K562 (cell line): Measurements from ENCODE around the gene CSDE1. TPM values are rescaled to one million over a fixed set of nuclear protein-coding genes. Genes with fewer than 3 reads are reported as not detected.

ENCODE experiments used
- ATAC-seq: fragments of 200-7000 bp; cut with Tn5 transposase; 3 replicates; pipeline ENCODE4 v1.9.1; 2020; ENCODE audit warnings: moderate library complexity
- Bru-seq: library from RNA; stranded (reverse); fragments of 400-500 nt; gene quantifications from one replicate; lab custom pipeline; 2021; lab: Mats Ljungman, UMichigan
- BruChase-seq, 2 experiments: library from RNA; stranded (reverse); fragments of 400-500 nt; gene quantifications; one replicate each; lab custom pipeline; 2021; lab: Mats Ljungman, UMichigan
- BruUV-seq: library from RNA; stranded (reverse); fragments of 400-500 nt; replicated peaks from 2 replicates; lab custom pipeline; 2021; lab: Mats Ljungman, UMichigan
- CTCF ChIA-PET: fragments of 300-600 bp; formaldehyde crosslinking; extraction: SDS; loops from one replicate; lab custom pipeline; 2021; ENCODE audit warnings: low intra/inter-chr PET ratio; lab: Yijun Ruan, JAX
- POLR2A ChIA-PET: fragments of 300-600, 350-650 bp; sonication (Branson Sonifier 250); formaldehyde crosslinking; extraction: SDS; loops from one replicate; lab custom pipeline; 2021; ENCODE audit warnings: antibody characterized with exemption, inconsistent platforms; lab: Yijun Ruan, JAX
- DNase-seq, 4 experiments: peaks; one replicate each; pipeline versions ENCODE4 v3.0.0 to v3.0.0-alpha.2; 2011 to 2018; ENCODE audit warnings: low spot score in 3 of 4, mixed read lengths in 3 of 4; ENCODE audit errors: extremely low read depth in 1 of 4
- FAIRE-seq: peaks from 2 replicates; lab custom pipeline; 2011; peaks lifted over from hg19 to GRCh38; lab: Jason Lieb, UNC
- H2AFZ ChIP-seq: 2 replicates; pipeline ENCODE4 v1.6.0; 2011; ENCODE audit warnings: low read depth, low read length, control low read depth, inconsistent platforms
- H3K27ac ChIP-seq: fragments of 200-600 bp; 3 replicates; pipeline ENCODE4 v1.8.0; 2011; ENCODE audit warnings: low read depth, mild to moderate bottlenecking, control low read depth, inconsistent platforms, low read length, moderate library complexity, mixed read lengths; ENCODE audit errors: extremely low read depth
- H3K27me3 ChIP-seq, 2 experiments: fragments of 300-600 bp in 1 of 2; 2 replicates in 1 of 2; 3 replicates in 1 of 2; pipeline versions ENCODE4 v1.6.0 to v1.8.0; 2011; ENCODE audit warnings: inconsistent platforms in 2 of 2, low read length in 2 of 2, mild to moderate bottlenecking in 1 of 2, mixed read lengths in 1 of 2, moderate library complexity in 1 of 2; ENCODE audit not compliant: control insufficient read depth in 2 of 2, insufficient read depth in 2 of 2
- H3K36me3 ChIP-seq: fragments of 300-600 bp; 3 replicates; pipeline ENCODE4 v1.8.0; 2011; ENCODE audit warnings: mild to moderate bottlenecking, low read length, inconsistent platforms; ENCODE audit not compliant: control insufficient read depth, insufficient read depth
- H3K4me1 ChIP-seq, 2 experiments: fragments of 200-600 bp in 1 of 2; replicated peaks in 1 of 2; 2 replicates in 1 of 2; 3 replicates in 1 of 2; pipeline versions ENCODE4 v1.5.1 to v1.8.0; 2011; ENCODE audit warnings: inconsistent platforms in 2 of 2, low read length in 2 of 2, mild to moderate bottlenecking in 1 of 2, mixed read lengths in 1 of 2, moderate library complexity in 1 of 2; ENCODE audit not compliant: control insufficient read depth in 2 of 2, insufficient read depth in 2 of 2
- H3K4me2 ChIP-seq: 2 replicates; pipeline ENCODE4 v1.6.1; 2011; ENCODE audit warnings: low read length, control low read depth, inconsistent platforms, mixed read lengths; ENCODE audit not compliant: insufficient read depth
- H3K4me3 ChIP-seq: fragments of 200-600 bp; sonication (generic), shearing (Covaris generic); 2 replicates; pipeline ENCODE4 v1.5.1; 2016; ENCODE audit warnings: control low read depth, inconsistent platforms
- H3K79me2 ChIP-seq: fragments of 200-600 bp; 3 replicates; pipeline ENCODE4 v1.8.0; 2011; ENCODE audit warnings: low read length, inconsistent platforms; ENCODE audit not compliant: control insufficient read depth, insufficient read depth
- H3K9ac ChIP-seq, 2 experiments: 2 replicates each; pipeline versions ENCODE4 v1.6.0 to v1.6.1; 2011; ENCODE audit warnings: low read depth in 2 of 2, low read length in 2 of 2, control low read depth in 1 of 2, inconsistent platforms in 1 of 2, mild to moderate bottlenecking in 1 of 2, mixed read lengths in 1 of 2; ENCODE audit not compliant: insufficient read depth in 1 of 2
- H3K9me1 ChIP-seq: one replicate; pipeline ENCODE4 v1.6.0; 2011; ENCODE audit warnings: inconsistent platforms, mild to moderate bottlenecking, low read length, moderate library complexity; ENCODE audit not compliant: control insufficient read depth, insufficient read depth
- H3K9me3 ChIP-seq: replicated peaks from 2 replicates; pipeline ENCODE4 v1.5.1; 2011; ENCODE audit warnings: low read depth, low read length, inconsistent platforms; ENCODE audit not compliant: control insufficient read depth, insufficient read depth
- H4K20me1 ChIP-seq: replicated peaks from 2 replicates; pipeline ENCODE4 v1.6.1; 2011; ENCODE audit warnings: low read length, inconsistent platforms, mixed read lengths; ENCODE audit not compliant: control insufficient read depth, insufficient read depth
- CXXC5 ChIP-seq: fragments of 250-450 bp; sonication (Bioruptor Pico); IDR thresholded peaks from 2 replicates; pipeline ENCODE4 v1.8.0; 2022; ENCODE audit warnings: inconsistent platforms, mild to moderate bottlenecking, moderate library complexity
- GTF2E2 ChIP-seq: fragments of 200-800 bp; sonication (Bioruptor generic); IDR thresholded peaks from 2 replicates; pipeline ENCODE4 v1.6.1; 2016; ENCODE audit warnings: missing genetic modification characterization, missing compliant biosample characterization
- HDAC1 ChIP-seq, 2 experiments: fragments of 450-650 bp; IDR thresholded peaks; 2 replicates each; pipeline ENCODE4 v1.6.1; 2016 to 2017; ENCODE audit warnings: inconsistent platforms in 1 of 2, mild to moderate bottlenecking in 1 of 2, moderate library complexity in 1 of 2
- HMGN3 ChIP-seq: IDR thresholded peaks from 2 replicates; pipeline ENCODE4 v1.6.1; 2011; ENCODE audit warnings: borderline replicate concordance, low read depth, mild to moderate bottlenecking, mixed read lengths, low read length; ENCODE audit not compliant: insufficient read length; ENCODE audit errors: extremely low read depth
- ILF3 ChIP-seq: fragments of 450-650 bp; IDR thresholded peaks from 2 replicates; pipeline ENCODE4 v1.6.1; 2018; ENCODE audit warnings: antibody characterized with exemption, mild to moderate bottlenecking, moderate library complexity, borderline replicate concordance
- MTA3 ChIP-seq: fragments of 450-650 bp; formaldehyde crosslinking; IDR thresholded peaks from 2 replicates; pipeline ENCODE4 v1.6.1; 2017; ENCODE audit warnings: mild to moderate bottlenecking, borderline replicate concordance
- PCBP1 ChIP-seq: fragments of 200-400 bp; formaldehyde crosslinking; IDR thresholded peaks from 2 replicates; pipeline ENCODE4 v1.6.1; 2018; ENCODE audit warnings: mild to moderate bottlenecking, low read depth, low read length; ENCODE audit not compliant: poor library complexity, severe bottlenecking
- PRDM10 ChIP-seq: fragments of 450-650 bp; IDR thresholded peaks from 2 replicates; pipeline ENCODE4 v1.6.1; 2018; ENCODE audit not compliant: partially characterized antibody
- RBM22 ChIP-seq: fragments of 200-400 bp; formaldehyde crosslinking; IDR thresholded peaks from 2 replicates; pipeline ENCODE4 v1.6.1; 2018; ENCODE audit warnings: low read length, low read depth; ENCODE audit not compliant: poor library complexity, severe bottlenecking
- ZNF644 ChIP-seq: fragments of 200-800 bp; sonication (Bioruptor generic); IDR thresholded peaks from 2 replicates; pipeline ENCODE4 v1.6.1; 2016; ENCODE audit warnings: low read depth, missing genetic modification characterization, missing compliant biosample characterization
- WGBS: fragments of 100-300 bp; shearing (Covaris generic); methylation state at CpG from one replicate; pipeline ENCODE4 v1.1.6; 2016; ENCODE audit warnings: low coverage, mixed read lengths; ENCODE audit not compliant: insufficient coverage; ENCODE audit errors: missing lambda C conversion rate; 5-methylcytosine and 5-hydroxymethylcytosine counted together
- in situ Hi-C: fragments of 300-500 bp; cut with MboI; formaldehyde crosslinking; loops from 4 replicates; pipeline ENCODE4 v1.15.0; 2018; ENCODE audit warnings: inconsistent platforms, mixed read lengths
- intact Hi-C: fragments of 100-400 bp; cut with micrococcal nuclease; formaldehyde crosslinking; loops from 2 replicates; pipeline ENCODE4 v1.14.2; 2022
- long read RNA-seq, 3 experiments: library from polyadenylated mRNA in 2 of 3; library from RNA in 1 of 3; unstranded in 2 of 3; stranded (forward) in 1 of 3; transcript quantifications; one replicate each; pipeline ENCODE4 v2.0.0, GENCODE V29; 2019 to 2022
- polyA minus RNA-seq, 3 experiments: library from RNA; depleted of rRNA, polyadenylated mRNA; stranded (reverse); fragments of >200 nt; gene quantifications; 2 replicates each; pipeline ENCODE4 v1.2.3, GENCODE V29; 2011
- polyA plus RNA-seq, 8 experiments: library from polyadenylated mRNA; depleted of rRNA in 4 of 8; stranded (reverse) in 5 of 8; unstranded in 3 of 8; fragments of >200 nt; fragmentation: Nextera tagmentation in 2 of 8; fragmentation: Illumina TruSeq in 1 of 8; extraction: Ambion mirVana in 2 of 8; extraction: Trizol in 1 of 8; gene quantifications; 2 replicates each; pipeline versions ENCODE4 v1.2.1 to v1.2.3, GENCODE V29; 2011 to 2014; ENCODE audit warnings: inconsistent platforms in 1 of 8, missing spikeins in 1 of 8
- total RNA-seq, 7 experiments: library from RNA; depleted of rRNA in 6 of 7; stranded (reverse); fragments of >200 nt in 6 of 7; fragmentation: Illumina TruSeq in 2 of 7; extraction: Trizol in 2 of 7; gene quantifications; 2 replicates each; pipeline versions ENCODE4 v1.2.1 to v1.2.3, GENCODE V29; 2011 to 2021; ENCODE audit warnings: low replicate concordance in 1 of 7

The CSDE1 gene
- 115 and 267 TPM in 2 replicates for total RNA-seq (2011; cell fraction: chromatin; rRNA removed; ENCODE audit: low replicate concordance)
- 68.3 and 72.0 TPM in 2 replicates for total RNA-seq (2011; cell fraction: nucleolus; rRNA removed)
- 119 and 159 TPM in 2 replicates for total RNA-seq (2011; cell fraction: nucleoplasm; rRNA removed)
- total RNA-seq (2014; rRNA removed), result 403 and 417 TPM in 2 replicates
- total RNA-seq (2014; rRNA removed; fragmentation: Illumina TruSeq; extraction: Trizol), result 491 and 540 TPM in 2 replicates
- total RNA-seq (2015; rRNA removed; fragmentation: Illumina TruSeq; extraction: Trizol), result 489 and 519 TPM in 2 replicates
- total RNA-seq (2021), result 490 and 538 TPM in 2 replicates
- polyA plus RNA-seq (2011; rRNA removed), result 293 and 344 TPM in 2 replicates
- 77.3 and 177 TPM in 2 replicates for polyA plus RNA-seq (2011; cell fraction: cytosol; rRNA removed)
- polyA plus RNA-seq (2011; cell fraction: nucleus; rRNA removed), result 163 and 234 TPM in 2 replicates
- 294 and 854 TPM in 2 replicates for polyA plus RNA-seq (2012)
- polyA plus RNA-seq (2014; fragmentation: Illumina TruSeq; extraction: Trizol), result 404 and 453 TPM in 2 replicates
- polyA plus RNA-seq (2014; fragmentation: Nextera tagmentation; extraction: Ambion mirVana), result 100 to 1,000 TPM; 174 to 365 TPM
- 250 and 262 TPM in 2 replicates for polyA plus RNA-seq (2014; rRNA removed)
- polyA minus RNA-seq (2011; rRNA and poly(A)+ RNA removed), result 1,116 and 1,163 TPM in 2 replicates
- 213 and 256 TPM in 2 replicates for polyA minus RNA-seq (2011; cell fraction: cytosol; rRNA and poly(A)+ RNA removed)
- 82.3 and 182 TPM in 2 replicates for polyA minus RNA-seq (2011; cell fraction: nucleus; rRNA and poly(A)+ RNA removed)
- Bru-seq, nascent RNA, result percentile 97 among the genes with signal in this experiment
- percentile 99 among the genes with signal in this experiment for BruChase-seq, experiment 1, labeled RNA remaining after a 2-hour chase
- BruChase-seq, experiment 2, labeled RNA remaining after a 6-hour chase, result percentile 99 among the genes with signal in this experiment
- long read RNA-seq, experiment 1, full-length matches to known transcripts, result 1,281 of 2,017 reads
- long read RNA-seq, experiment 1, partial matches to known transcripts, result 578 of 2,017 reads
- long read RNA-seq, experiment 1, other reads (novel, unspliced or antisense), result 158 of 2,017 reads
- long read RNA-seq, experiment 2, full-length matches to known transcripts, result 97 of 449 reads
- long read RNA-seq, experiment 2, partial matches to known transcripts, result 88 of 449 reads
- long read RNA-seq, experiment 2, other reads (novel, unspliced or antisense), result 264 of 449 reads
- long read RNA-seq, experiment 3, full-length matches to known transcripts, result 324 of 440 reads
- long read RNA-seq, experiment 3, partial matches to known transcripts, result 59 of 440 reads
- long read RNA-seq, experiment 3, other reads (novel, unspliced or antisense), result 57 of 440 reads

- Histone ChIP-seq H3K79me2 (peaks cover 52% of the 10 kb centered on the region), H3K4me1 (peaks cover 3 to 26% of the 10 kb centered on the region in 2 experiments; a peak in 4 of 5 replicates), H3K9ac (peak within 1 kb of the TSS; percentile 98 to 100), H3K27ac (peak within 1 kb of the TSS; percentile 100), H3K9me3 (peaks cover 6% of the 10 kb centered on the region), H3K4me3 (peak within 1 kb of the TSS; percentile 93), H4K20me1 (peaks cover 42% of the 10 kb centered on the region), H3K27me3 (no peaks in the 10 kb centered on the region), H3K9me1 (no peaks in the 10 kb centered on the region), H3K36me3 (peaks cover 37% of the 10 kb centered on the region), H3K4me2 (peak within 1 kb of the TSS; percentile 100), H2AFZ (peak within 1 kb of the TSS; percentile 99)
- intact Hi-C loops (loop anchor here (1.0 to 10.0 kb wide), 4 partner anchors 23 to 413 kb away; partner anchors contain the start of genes BCAS2, NRAS and SIKE1), in situ Hi-C loops (no loop called here)
- DNase-seq, result peak; percentile 95 to 99 (median 96)
- peak; percentile 95 for ATAC-seq
- POLR2A ChIA-PET, result interaction anchor here (0.6 to 3.2 kb wide), 12 partner anchors 10 to 764 kb away, joined by 3 to 17 read pairs (median 4); partner anchors contain the start of gene SIKE1
- under 1% methylated on average over 50 of the region's 50 CpGs for WGBS
- TSS peak; percentile 50 for BruUV-seq
- CTCF ChIA-PET, result interaction anchor here (0.7 to 1.2 kb wide), 2 partner anchors 411 to 617 kb away, joined by 3 to 4 read pairs; no protein-coding TSS in a partner anchor
- FAIRE-seq, result peak; percentile 98
- TF ChIP-seq ZNF644, result peak; percentile 67; the same call in 1 of the 2 replicates
- TF ChIP-seq GTF2E2 (tag), result peak; percentile 98
- peak; percentile 56 for TF ChIP-seq HMGN3
- peak; percentile 73; the same call in 1 of the 2 replicates for TF ChIP-seq MTA3
- no peak for TF ChIP-seq ILF3
- TF ChIP-seq HDAC1 (IDR thresholded peaks at IDR 0.05), result peak in 1 of 2 experiments; percentile 42; a peak in 1 of 4 replicates
- peak; percentile 53 for TF ChIP-seq PRDM10
- peak; percentile 96 for TF ChIP-seq CXXC5 (CRISPR knock-in tag)
- TF ChIP-seq PCBP1, result peak; percentile 63
- no peak for TF ChIP-seq RBM22
Measured at GRCh38 chr1:114757455-114758255, at the start of gene CSDE1. Gene CSDE1, minus strand, starts transcription at chr1:114757984. Its CDS starts 18,094 bp downstream, at chr1:114739890.
